Stomach (tissue), 9 donors: ENCODE results near the gene ABLIM2. TPM values are rescaled to one million over a fixed set of nuclear protein-coding genes. Genes with fewer than 3 reads are reported as not detected.

Experiments used
- DNase-seq, 2 donors: peaks; one replicate each; pipeline versions ENCODE4 v3.0.0 to v3.0.0-alpha.2; 2013 to 2019
- H3K27ac ChIP-seq, 5 donors: fragments of 200-600 bp in 4 of 5; sonication (generic) in 4 of 5; one replicate each; pipeline ENCODE4 v1.5.1; 2013 to 2019; ENCODE audit warnings: mild to moderate bottlenecking in 1 of 5, moderate library complexity in 1 of 5
- H3K27me3 ChIP-seq, 3 donors: fragments of 200-600 bp; sonication (generic); one replicate each; pipeline ENCODE4 v1.5.1; 2017 to 2019; ENCODE audit warnings: mixed run types in 1 of 3
- H3K36me3 ChIP-seq, 4 donors: fragments of 200-600 bp; sonication (generic); 1 replicate in 3 of 4; 2 replicates in 1 of 4; pipeline ENCODE4 v1.5.1; 2016 to 2019
- H3K4me1 ChIP-seq, 4 donors: fragments of 200-600 bp; sonication (generic); one replicate each; pipeline ENCODE4 v1.5.1; 2016 to 2019
- H3K4me3 ChIP-seq, 4 donors: fragments of 200-600 bp; sonication (generic) in 3 of 4; one replicate each; pipeline ENCODE4 v1.5.1; 2016 to 2019; ENCODE audit warnings: mild to moderate bottlenecking in 1 of 4
- H3K9me3 ChIP-seq, 4 donors: fragments of 200-600 bp; sonication (generic); one replicate each; pipeline ENCODE4 v1.5.1; 2016 to 2019
- CTCF ChIP-seq, 7 experiments: fragments of 450-650 bp in 4 of 7; fragments of 200-600 bp in 3 of 7; sonication (generic) in 3 of 7; IDR thresholded peaks; one replicate each; pipeline ENCODE4 v1.5.1; 2016 to 2019; ENCODE audit warnings: antibody characterized with exemption in 7 of 7, control low read depth in 2 of 7, mild to moderate bottlenecking in 1 of 7
- EP300 ChIP-seq: sonication (generic); formaldehyde crosslinking; IDR thresholded peaks from one replicate; pipeline ENCODE4 v1.6.1; 2017; ENCODE audit warnings: antibody characterized with exemption
- POLR2A ChIP-seq, 4 donors: fragments of 450-650 bp; IDR thresholded peaks; one replicate each; pipeline ENCODE4 v1.6.1; 2016; ENCODE audit warnings: antibody characterized with exemption in 4 of 4, control low read depth in 2 of 4, mild to moderate bottlenecking in 1 of 4, moderate library complexity in 1 of 4
- POLR2AphosphoS5 ChIP-seq, 3 donors: sonication (generic); formaldehyde crosslinking; IDR thresholded peaks; one replicate each; pipeline ENCODE4 v1.6.1; 2016; ENCODE audit warnings: antibody characterized with exemption in 3 of 3
- WGBS, 5 donors: extraction: QIAGEN DNeasy Blood & Tissue Kit in 3 of 5; methylation state at CpG; one replicate each; pipeline versions ENCODE4 v1.1.5 to v1.1.7; 2013 to 2018; 5-methylcytosine and 5-hydroxymethylcytosine counted together
- intact Hi-C: fragments of 100-400 bp; cut with DNase I; formaldehyde crosslinking; loops from one replicate; pipeline ENCODE4 v1.15.1; 2023; ENCODE audit warnings: low total_unique reads
- polyA plus RNA-seq, 3 donors: library from polyadenylated mRNA; stranded (reverse); fragments of 200-250 nt; gene quantifications; one replicate each; pipeline ENCODE4 v1.2.3, GENCODE V29; 2013
- total RNA-seq, 5 donors: library from RNA; depleted of rRNA; stranded (reverse); fragments of >200 nt; gene quantifications; one replicate each; pipeline versions ENCODE4 v1.1.0 to v1.2.3, GENCODE V29; 2014 to 2016
- donor health status: healthy with polysubstance abuse.
- donor health status: Bipolar disorder and iron deficiency.
- donor health status: healthy.

ABLIM2 gene
- total and polyA plus RNA-seq, 8 donors = 2.3 to 28.0 (median 5.5) TPM

- peak in 1 of 2 donors; percentile 53 for DNase-seq
- Histone ChIP-seq H3K36me3 (no peaks in the 10 kb centered on the region), H3K27me3 (no peaks in the 10 kb centered on the region), H3K9me3 (no peaks in the 10 kb centered on the region), H3K27ac (no peak overlapping the region), H3K4me1 (no peaks in the 10 kb centered on the region), H3K4me3 (no peak overlapping the region)
- TF ChIP-seq POLR2AphosphoS5 (IDR thresholded peaks at IDR 0.05) = no peak
- no peak for TF ChIP-seq EP300
- TF ChIP-seq CTCF (IDR thresholded peaks at IDR 0.05) = no peak
- intact Hi-C loops = no loop called here
- 62 to 76% (median 67%) methylated on average over 5 to 8 of the region's 8 CpGs for WGBS, 5 donors
Observed at GRCh38 chr4:8123389-8123788, 35.2 kb downstream of the ABLIM2 start.

DNA sequence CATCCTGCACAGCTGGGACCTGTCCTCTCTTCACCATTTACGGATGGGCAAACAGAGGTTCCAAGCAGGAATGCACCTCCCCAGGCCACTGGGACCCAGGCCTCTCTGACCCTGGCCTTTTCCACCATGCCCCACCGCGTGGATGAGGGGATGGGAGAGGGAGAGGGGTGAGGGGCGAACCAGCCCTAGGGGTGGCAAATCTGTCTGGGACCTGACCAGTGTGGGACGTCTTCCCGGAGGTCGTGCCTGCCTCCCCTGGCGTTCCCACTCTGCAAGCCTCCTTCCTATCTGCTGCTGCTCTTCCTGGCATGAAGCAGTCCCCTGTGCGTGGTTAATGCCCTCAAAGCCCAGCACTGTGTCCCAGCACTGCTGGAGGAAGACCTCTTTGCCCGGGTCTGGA is 35.9 kb downstream of the ABLIM2 start:
- WGBS, 5 donors = 82 to 90% (median 89%) methylated on average over 9 to 10 of the region's 10 CpGs
- H3K9me3 ChIP-seq = no peaks in the 10 kb centered on the region
- intact Hi-C loops = no loop called here
- no peak for TF ChIP-seq EP300
- H3K4me3 ChIP-seq = no peak overlapping the region
- DNase-seq = no peak
- no peak overlapping the region for H3K27ac ChIP-seq
- no peaks in the 10 kb centered on the region for H3K36me3 ChIP-seq
- H3K27me3 ChIP-seq = no peaks in the 10 kb centered on the region
- H3K4me1 ChIP-seq = peaks cover 0 to 3% (median 0%) of the 10 kb centered on the region in 4 donors

- H3K4me3 ChIP-seq = no peak overlapping the region
- DNase-seq = no peak
- peaks cover 0 to 8% (median 0%) of the 10 kb centered on the region in 4 donors for H3K4me1 ChIP-seq
- TF ChIP-seq EP300 = no peak
- TF ChIP-seq POLR2AphosphoS5 (IDR thresholded peaks at IDR 0.05) = no peak
- TF ChIP-seq POLR2A (IDR thresholded peaks at IDR 0.05) = no peak
- no peak for TF ChIP-seq CTCF (IDR thresholded peaks at IDR 0.05)
- no peaks in the 10 kb centered on the region for H3K36me3 ChIP-seq
- WGBS, 5 donors = 86 to 92% (median 91%) methylated on average over 10 to 16 of the region's 16 CpGs
- H3K9me3 ChIP-seq = no peaks in the 10 kb centered on the region
- no peaks in the 10 kb centered on the region for H3K27me3 ChIP-seq
- intact Hi-C loops = no loop called here
- no peak overlapping the region for H3K27ac ChIP-seq
Observed at GRCh38 chr4:8121292-8122015, 37.2 kb downstream of the ABLIM2 start.

GRCh38 chr4:8120501-8120900 is 38.1 kb downstream of the ABLIM2 start:
- intact Hi-C loops = no loop called here
- Histone ChIP-seq H3K9me3 (no peaks in the 10 kb centered on the region), H3K27ac (no peak overlapping the region), H3K27me3 (no peaks in the 10 kb centered on the region), H3K36me3 (no peaks in the 10 kb centered on the region), H3K4me3 (no peak overlapping the region), H3K4me1 (peaks cover 0 to 8% (median 0%) of the 10 kb centered on the region in 4 donors)
- DNase-seq = peak in 1 of 2 donors; percentile 51
- no peak for TF ChIP-seq EP300
- no peak for TF ChIP-seq POLR2AphosphoS5 (IDR thresholded peaks at IDR 0.05)
- TF ChIP-seq POLR2A (IDR thresholded peaks at IDR 0.05) = no peak
- 70 to 81% (median 77%) methylated on average over 9 to 12 of the region's 12 CpGs for WGBS, 5 donors

GRCh38 chr4:8119877-8120276 is 38.7 kb downstream of the ABLIM2 start:
- H3K36me3 ChIP-seq = no peaks in the 10 kb centered on the region
- 85 to 92% (median 88%) methylated on average over 14 to 18 of the region's 18 CpGs for WGBS, 5 donors
- DNase-seq = no peak

More at GRCh38 chr4:8119877-8120276, 38.7 kb downstream of the ABLIM2 start:
- intact Hi-C loops = no loop called here
- peaks cover 0 to 8% (median 4%) of the 10 kb centered on the region in 4 donors for H3K4me1 ChIP-seq
- H3K27me3 ChIP-seq = no peaks in the 10 kb centered on the region
- H3K4me3 ChIP-seq = no peak overlapping the region
- TF ChIP-seq POLR2A (IDR thresholded peaks at IDR 0.05) (no peak), POLR2AphosphoS5 (IDR thresholded peaks at IDR 0.05) (no peak), EP300 (no peak), CTCF (IDR thresholded peaks at IDR 0.05) (no peak)
- no peak overlapping the region for H3K27ac ChIP-seq
- H3K9me3 ChIP-seq = no peaks in the 10 kb centered on the region
